Stimulated activated CD4-positive, alpha-beta T cell treated with anti-CD3 and anti-CD28 coated beads, Interleukin-1b, Interleukin-23, amount 100 ng/mL, for 24 hours (primary cell): ENCODE results near the gene AMBRA1.
"Not testable (repeated sequence)": the region's sequence is repeated elsewhere in the genome, so short reads cannot be mapped to it uniquely, and the experiment has no call there.

Experiments
- DNase-seq, 4 experiments: peaks; one replicate each; pipeline ENCODE4 v3.0.0-alpha.2; 2020; ENCODE audit warnings: low read depth in 4 of 4, low spot score in 1 of 4

AMBRA1 gene

DNA sequence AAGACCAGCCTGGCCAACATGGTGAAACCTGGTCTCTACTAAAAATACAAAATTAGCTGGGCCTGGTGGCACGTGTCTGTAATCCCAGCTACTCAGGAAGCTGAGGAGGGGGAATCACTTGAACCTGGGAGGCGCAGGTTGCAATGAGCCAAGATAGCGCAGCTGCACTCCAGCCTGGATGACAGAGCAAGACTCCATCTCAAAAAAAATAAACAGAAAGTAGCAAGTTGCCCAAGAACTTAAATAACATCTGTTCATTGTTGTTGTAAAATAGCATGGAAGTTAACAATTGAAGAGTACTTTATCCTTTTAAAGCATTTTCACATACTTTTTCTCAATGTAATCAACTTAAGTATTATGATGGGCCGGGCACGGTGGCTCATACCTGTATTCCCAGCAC lies 5.7 kb downstream of the AMBRA1 start:
- no peak for DNase-seq

DNA sequence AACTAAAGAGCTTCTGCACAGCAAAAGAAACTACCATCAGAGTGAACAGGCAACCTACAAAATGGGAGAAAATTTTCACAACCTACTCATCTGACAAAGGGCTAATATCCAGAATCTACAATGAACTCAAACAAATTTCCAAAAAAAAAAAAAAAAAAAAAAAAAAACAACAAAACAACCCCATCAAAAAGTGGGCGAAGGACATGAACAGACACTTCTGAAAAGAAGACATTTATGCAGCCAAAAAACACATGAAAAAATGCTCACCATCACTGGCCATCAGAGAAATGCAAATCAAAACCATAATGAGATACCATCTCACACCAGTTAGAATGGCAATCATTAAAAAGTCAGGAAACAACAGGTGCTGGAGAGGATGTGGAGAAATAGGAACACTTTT lies 10.3 kb downstream of the AMBRA1 start:
- not testable (repeated sequence) for DNase-seq

DNA sequence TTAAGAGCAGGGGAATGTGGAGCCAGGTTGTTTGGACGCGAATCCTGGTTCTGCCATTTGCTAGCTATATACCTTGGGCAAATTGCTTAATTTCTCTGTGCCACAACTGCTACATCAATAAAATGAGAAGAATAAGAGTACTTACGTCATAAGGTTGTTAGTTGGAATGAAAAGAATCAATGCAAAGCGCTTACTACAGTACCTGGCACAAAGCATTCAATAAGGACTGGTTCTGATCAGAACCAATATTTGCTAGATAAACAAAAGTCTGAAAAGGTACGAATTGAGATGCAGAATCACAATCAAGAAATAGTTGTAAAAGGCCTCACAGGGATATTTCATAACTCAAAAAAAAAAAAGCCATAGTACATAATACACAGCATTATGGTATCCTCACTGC lies 11.2 kb downstream of the AMBRA1 start:
- no peak for DNase-seq

DNA sequence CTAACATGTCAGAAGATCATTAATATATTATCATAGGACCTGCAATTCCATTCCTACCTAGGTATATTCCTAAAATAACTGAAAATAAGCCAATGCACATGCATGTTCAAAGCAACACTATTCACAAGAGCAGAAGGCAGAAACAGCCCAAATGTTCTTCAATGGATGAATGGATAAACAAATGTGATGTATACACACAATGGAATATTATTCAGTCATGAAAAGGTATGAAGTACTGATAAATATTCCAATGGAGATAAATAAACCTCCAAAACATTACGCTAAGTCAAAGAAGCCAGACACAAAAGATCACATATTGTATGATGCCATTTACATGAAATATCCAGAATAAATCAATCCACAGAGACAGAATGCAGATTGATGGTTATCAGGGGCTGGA lies 16.8 kb downstream of the AMBRA1 start:
- no peak for DNase-seq

DNA sequence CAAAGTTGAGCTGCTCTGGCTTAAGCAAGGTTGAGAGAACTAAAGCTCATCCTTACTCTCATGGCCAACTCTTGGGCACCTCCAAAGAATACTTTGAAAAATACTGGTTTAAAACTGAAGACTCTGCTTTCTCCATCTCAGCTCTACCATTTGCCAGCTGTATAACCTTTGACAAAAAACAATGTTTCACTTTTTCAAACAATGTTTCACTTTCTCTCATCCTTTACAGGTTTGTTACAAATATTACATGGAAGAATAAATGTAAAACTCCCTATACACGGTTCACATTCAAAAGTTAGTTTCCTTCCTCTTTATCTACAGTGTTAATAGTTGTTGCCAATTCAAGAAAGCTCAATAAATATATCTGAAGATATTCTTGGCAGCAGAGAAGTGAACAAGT lies 19.2 kb downstream of the AMBRA1 start:
- no peak for DNase-seq

DNA sequence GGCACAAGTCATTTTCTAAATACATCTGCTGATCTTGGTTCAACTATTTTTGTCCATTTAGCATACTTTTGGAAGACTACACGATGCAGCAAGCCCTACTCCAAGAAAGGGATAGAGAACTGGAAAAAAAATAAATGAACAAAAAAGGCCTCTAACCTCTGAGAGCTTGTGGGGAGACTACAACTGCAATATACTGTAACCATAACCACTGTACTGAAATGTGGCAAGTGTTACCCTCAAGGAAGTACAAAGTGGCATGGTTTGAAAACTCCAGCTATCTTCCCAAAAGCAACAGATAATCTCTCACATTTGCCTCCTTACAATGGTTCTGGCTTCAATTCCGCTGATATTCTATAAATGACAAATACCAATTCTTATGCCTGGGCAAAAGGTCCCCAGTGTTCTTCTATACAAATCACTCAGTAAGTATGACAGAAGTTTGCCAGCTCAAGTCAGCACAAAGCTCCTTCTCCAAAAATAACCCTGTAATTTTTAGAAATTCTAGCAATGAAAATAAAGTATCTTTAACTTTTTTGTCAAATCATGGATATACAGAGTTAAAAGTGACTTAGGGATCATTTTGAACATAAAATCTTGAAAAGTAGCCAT lies 22.9 kb downstream of the AMBRA1 start:
- no peak for DNase-seq

DNA sequence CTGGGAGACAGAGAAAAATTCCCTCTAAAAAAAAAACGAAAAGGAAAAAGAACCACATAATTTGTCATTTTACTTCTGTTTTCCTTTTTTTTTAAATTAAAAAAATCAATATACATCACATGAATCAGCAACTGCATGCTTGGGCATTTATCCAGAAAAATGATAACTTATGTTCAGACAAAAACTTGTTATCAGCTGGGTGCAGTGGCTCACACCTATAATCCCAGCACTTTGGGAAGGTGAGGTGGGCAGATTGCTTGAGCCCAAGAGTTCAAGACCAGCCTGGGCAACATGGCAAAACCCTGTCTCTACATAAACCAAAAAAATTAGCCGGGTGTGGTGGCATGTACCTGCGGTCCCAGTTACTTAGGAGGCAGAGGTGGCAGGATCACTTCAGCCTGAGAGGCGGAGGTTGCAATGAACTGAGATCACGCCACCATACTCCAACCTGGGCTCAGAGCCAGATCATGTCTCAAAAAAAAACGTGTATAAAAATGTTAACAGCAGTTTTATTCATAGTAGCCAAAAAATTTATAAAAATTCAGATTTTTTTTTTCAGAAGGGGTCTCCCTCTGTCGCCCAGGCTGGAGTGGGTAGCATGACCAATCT lies 28.5 kb downstream of the AMBRA1 start:
- no peak for DNase-seq

DNA sequence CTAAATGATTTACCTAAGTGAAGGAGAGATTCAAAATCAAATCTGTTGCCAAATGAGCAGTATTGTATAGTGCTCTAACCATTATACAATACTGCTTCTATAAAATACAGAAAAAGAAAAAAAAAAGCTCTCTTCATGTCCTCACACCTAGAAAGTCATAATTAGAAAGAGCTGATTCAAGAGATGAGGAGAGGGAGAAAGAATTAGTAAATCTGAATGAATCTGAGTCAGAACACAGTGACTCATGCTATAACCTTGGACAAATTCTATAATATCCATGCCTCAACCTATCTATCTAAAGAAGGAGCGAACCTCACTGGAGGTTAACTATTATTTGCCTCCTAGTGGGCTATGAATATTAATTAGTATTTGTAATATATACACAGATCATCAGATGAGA lies 29.4 kb downstream of the AMBRA1 start:
- no peak for DNase-seq

DNA sequence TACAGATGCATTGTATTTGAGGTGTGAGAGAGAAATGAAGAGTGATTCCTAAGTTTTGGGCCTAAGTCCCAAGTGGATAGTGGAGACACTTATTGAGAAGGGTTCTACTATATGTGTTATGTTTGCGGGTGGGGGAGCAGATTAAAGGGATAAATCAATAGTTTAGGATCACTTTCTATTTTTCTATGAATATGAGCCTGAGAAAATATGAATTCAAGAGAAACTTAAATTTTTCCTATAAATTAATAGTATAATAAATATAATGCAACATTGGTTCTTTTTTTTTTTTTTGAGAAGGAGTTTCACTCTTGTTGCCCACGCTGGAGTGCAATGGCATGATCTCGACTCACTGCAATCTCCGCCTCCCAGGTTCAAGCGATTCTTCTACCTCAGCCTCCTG lies 31.3 kb downstream of the AMBRA1 start:
- no peak for DNase-seq

DNA sequence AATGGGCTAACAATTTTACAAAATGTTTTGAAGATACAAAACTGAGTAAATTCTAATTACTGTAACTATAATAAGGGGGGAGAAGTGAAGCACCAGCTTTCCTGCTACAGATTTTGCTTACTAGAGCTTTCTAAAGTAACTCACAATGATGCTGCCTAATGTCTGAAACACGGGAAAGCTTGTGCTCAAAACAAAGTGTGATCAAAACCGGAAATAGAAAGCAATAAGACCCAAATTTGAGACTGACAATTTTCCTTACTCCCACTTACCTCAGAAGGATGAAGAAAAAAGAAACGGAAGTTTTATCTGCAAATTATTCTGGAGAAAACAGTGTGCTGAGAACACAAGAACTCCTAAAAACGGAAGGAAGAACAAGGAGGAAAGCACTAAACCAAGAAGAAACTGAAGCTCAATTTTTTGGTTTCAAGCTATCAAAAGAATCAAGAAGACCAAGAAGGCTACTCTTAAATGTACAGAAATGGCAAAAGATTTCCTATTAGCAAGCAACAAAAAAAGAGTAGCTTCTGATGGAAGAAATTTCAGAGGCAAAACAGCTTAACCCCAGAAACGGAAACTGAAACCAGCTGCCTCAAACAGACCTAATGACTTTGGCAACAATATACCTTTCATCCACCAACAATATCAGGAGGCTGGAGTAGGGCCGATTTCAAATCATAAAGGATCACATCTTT lies 33.4 kb downstream of the AMBRA1 start:
- no peak for DNase-seq

DNA sequence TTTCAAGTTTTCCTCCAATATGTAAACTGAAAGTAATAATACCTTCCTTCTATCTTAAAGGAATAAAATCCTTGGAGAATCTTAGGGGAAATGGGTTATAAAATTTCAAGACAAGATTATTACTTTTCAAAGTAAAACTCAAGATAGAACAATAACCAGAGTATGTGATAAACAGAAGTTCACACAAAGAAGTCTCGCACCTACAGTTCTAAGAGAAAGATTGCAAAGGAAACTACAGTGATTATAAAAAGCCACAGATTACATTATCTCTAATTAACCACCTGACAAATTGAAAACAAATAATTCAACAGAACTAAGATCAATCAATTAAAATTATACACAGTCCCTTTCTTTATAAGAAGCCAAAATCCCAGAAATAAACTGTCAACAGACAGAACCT lies 34.0 kb downstream of the AMBRA1 start:
- no peak for DNase-seq

DNA sequence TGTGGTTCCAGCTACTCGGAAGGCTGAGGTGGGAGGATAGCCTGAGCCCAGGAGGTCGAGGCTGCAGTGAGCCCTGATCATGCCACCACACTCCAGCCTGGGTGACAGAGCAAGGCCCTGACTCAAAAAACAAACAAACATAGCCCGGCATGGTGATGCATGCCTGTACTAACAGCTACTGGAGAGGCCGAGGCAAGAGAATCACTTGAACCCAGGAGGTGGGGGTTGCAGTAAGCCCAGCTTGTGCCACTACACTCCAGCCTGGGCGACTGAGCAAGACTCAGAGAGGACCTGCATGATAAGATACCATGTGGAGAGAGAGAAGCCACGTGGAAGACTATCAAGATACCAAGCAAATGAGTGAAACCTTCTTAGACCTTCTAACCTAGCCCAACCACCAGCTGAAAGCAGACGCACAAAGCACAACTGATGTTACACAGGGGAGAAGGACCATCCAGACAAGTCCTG lies 36.1 kb downstream of the AMBRA1 start:
- DNase-seq, result no peak

DNA sequence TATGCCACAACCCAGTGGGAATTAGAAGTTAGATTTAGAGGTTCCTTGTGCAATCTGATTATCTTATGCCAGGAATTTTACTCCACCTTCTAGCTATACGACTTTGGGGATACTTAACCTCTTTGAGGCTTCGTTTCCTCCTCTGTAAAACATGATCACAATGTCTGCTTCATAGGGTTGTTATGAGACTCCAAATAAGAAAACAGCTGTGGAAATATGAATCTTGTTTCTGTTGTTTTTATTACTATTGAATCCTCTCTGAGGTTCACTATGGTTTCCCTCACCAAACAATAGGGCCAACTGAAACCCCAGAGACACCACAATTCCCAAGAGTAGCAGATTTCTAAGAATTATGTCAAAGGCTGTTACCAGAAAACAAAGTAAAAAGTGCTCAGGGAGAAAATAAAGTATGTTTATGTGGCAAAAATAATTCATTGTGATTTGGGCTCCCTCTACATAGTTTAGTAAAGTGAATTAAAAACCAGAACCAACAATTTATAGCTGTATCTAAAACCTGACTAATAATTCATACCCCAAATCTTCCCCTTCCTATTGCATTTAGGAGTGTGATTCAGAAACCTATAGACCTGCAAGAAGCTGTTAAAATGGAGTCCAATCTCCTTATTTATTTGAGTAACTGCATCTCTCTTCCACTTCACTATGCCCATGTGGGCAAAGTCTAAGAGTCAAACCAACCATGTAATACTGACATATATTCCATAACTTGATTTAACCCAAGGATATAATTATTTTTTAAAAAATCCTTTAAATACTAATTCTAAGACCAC lies 38.4 kb downstream of the AMBRA1 start:
- DNase-seq, result no peak

DNA sequence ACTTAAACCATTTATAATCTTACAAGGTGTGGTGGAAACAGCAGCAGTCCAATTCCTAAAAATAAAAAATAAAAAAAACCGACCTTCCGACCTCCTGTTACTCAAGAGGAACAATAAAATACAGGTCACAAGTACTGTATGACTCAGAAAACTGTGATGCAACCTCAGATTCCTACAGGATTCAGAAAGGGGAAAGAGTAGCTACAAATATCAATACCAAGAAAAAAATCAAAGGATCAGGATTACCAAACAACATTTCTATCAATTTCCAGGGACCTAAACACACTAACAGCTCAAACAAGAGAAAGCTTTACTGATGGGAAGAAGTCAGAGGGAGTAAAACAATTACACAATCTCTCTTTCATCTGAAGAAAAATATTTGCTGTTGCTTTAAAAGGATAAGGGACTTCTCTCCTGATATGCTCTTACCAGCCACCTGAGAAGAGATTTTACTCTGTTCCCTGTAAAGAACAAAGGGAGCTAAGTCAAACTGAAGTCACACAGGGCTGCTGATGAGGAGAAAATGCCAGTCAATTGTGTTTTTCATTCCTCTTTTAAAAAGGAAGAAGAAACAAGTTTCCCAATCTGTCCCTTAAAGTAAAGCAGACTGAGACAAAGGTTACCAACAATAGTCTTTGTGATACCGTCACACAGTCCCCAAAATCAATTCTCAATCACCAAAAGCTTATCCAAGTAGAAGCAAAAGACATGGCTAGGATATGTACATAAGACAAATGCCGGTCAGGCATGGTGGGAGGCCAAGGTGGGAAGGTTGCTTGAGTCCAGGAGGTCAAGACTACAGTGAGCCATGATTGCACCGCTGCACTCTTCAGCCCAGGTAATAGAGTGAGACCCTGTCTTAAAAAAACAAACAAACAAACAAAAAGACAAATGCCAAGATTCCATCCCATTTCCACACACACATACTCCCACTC lies 39.3 kb downstream of the AMBRA1 start:
- DNase-seq, result no peak

DNA sequence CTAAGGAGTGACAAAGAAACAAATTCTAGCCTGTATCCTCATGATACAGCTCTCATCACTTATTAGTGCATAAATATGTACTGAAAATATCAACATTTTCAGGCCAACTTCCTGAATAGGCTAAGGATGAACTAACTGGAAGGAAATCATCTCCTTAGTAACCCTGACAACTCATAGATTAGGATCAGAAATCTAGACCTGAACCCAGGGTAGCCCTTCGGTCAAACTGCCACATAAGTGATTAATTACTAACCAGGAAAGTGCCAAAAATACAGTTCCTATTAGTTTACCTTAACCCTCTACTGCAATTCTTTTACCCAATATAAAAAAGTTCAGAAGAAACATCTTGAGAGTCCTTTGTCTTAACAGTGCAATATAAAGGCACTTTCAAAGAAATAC lies 40.0 kb downstream of the AMBRA1 start:
- DNase-seq, result no peak

DNA sequence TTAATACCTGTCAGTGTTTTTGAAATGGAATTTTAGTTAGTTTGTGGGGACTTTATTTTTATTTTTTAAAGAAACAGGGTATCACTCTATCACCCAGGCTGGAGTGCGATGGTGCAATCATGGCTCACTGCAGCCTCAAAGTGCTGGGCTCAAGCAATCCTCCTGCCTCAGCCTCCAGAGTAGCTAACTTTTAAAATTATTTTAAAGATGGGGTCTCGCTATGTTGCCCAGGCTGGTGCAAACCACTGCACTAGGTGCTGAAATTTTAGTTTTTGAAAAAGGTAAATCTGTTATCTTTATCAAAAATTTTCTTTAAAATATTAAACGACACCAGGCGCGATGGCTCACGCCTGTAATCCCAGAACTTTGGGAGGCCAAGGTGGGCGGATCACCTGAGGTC lies 42.6 kb downstream of the AMBRA1 start:
- no peak for DNase-seq

DNA sequence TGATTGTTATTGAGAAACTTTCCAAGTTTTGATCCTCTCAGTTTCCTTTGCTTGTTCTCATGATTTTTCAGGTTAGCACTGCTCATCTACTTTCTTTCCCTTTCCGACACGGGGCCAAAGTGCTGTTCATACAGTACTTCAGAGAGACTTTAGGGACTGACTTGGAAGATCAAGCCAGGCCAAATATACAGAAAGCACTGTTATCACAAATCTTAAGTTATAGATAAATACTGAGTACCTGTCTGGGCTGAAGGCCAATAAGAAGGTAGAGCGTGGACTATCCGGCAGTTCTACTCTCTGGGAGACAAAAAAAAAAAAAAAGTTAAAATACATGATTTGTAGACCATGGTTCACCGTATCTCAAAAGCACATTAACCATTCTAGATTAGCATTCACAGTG lies 46.2 kb downstream of the AMBRA1 start:
- no peak for DNase-seq

DNA sequence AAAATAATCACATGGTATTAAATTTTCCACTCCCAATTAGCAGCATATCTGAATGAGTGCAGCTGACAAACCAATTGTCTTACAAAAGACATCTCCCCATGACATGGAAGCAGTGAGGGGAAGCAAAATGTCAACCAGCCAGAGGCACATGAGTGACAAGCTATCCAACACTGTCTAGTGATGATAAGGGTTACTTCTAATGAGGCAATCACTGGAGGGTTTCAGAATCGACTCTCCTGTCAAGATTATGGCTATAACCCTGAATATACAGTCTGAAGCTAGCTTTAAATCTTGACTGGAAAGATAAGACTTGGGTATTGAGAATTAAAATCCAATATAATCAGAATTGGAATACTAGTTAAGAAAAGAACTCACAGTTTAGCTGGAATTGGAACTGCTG lies 50.3 kb downstream of the AMBRA1 start:
- no peak for DNase-seq

DNA sequence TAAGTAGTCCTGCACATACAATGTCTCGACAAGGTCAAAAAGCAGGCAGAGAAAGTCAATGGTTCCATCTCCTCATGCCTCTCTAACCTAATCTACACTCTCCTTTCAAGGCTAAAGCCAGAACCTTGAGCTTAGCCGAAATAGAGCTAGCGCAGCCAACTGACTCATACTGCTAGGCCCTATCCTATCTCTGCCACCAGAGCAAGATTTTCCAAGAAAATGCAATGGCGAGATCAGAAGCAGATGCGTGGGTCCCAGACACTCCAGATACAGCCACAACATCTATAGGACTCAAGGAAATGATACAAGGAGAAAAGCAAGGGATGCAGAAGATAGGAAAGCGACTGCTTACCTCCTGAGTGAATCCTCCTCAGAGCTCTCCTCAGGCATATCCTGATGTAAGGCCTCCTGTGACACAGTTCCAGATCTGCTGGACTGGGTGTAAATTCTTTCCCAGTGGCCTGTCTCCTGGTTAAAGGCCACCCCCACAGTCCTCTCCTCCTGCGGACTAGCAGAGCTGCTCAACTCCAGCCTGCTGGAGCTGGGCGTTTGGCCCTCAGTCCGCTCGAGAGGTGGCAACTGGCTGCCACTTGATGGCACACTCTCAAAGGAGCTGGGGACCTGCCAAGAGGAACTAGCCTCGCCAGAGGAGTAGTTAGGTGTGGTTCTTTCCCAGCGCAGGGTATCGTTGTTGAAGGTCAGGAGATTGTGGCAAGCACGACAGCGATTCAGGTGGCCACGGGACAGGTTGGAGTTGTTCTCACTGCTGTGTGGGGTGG lies 52.0 kb downstream of the AMBRA1 start:
- DNase-seq, result no peak

DNA sequence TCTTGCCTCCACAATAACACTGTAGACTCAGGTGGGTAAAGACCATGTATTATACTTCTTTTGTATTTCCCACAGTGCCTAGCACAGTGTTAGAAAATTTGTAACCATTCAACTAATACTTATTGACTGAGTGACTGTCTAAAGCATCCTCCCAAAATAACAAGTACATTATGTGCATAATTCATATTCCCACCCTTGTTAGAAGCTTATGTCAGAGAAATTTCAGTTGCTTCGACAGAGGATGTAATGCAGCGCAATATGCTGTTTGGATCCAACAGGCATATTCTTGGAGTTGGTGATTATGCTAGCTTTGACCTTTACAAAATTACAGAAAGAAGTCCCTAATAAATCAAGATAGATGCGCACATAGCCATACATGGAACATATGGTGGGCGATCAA lies 53.0 kb downstream of the AMBRA1 start:
- DNase-seq, result no peak
